ENCODE data around the gene GAMT. TPM values are rescaled to one million over a fixed set of nuclear protein-coding genes. Genes with fewer than 3 reads are reported as not detected.
A peak's percentile ranks its signal among the peaks of the same experiment; 100 is the strongest.

Gene GAMT
- total and polyA plus RNA-seq, 2 of the 13 experiments (the other 11 are each of a cell fraction or from before 2014, with no cell fraction given): 115 to 124 TPM

GRCh38 chr19:1424192-1424955 is 23.0 kb upstream of the GAMT start (continued):
- TF ChIP-seq MTA1 (CRISPR knock-in tag; IDR thresholded peaks at IDR 0.05; ENCODE audit: borderline replicate concordance): 0 out of 2 replicates have a peak, but pooled peaks have one; percentile 58
- TF ChIP-seq DMAP1 (CRISPR knock-in tag; IDR thresholded peaks at IDR 0.05): peak; percentile 59; the same call in 1 of the 2 replicates
- 0 out of 2 replicates have a peak, but pooled peaks have one; percentile 21 for TF ChIP-seq PPARG (CRISPR knock-in tag; conservative IDR thresholded peaks at IDR 0.05)
- TF ChIP-seq ZNF225 (CRISPR knock-in tag; IDR thresholded peaks at IDR 0.05): peak; percentile 48; the same call in 1 of the 2 replicates
- TF ChIP-seq ZBTB21 (CRISPR knock-in tag; IDR thresholded peaks at IDR 0.05): no peak
- TF ChIP-seq ZNF101 (CRISPR knock-in tag; IDR thresholded peaks at IDR 0.05; ENCODE audit: borderline replicate concordance, low read depth): no peak
- peak; percentile 62; the same call in 1 of the 2 replicates for TF ChIP-seq NR2C2 (CRISPR knock-in tag; IDR thresholded peaks at IDR 0.05; ENCODE audit: borderline replicate concordance)
- peak; percentile 63; the same call in 1 of the 2 replicates for TF ChIP-seq MXD4 (CRISPR knock-in tag; IDR thresholded peaks at IDR 0.05)
- no peak for TF ChIP-seq PAX8 (CRISPR knock-in tag; IDR thresholded peaks at IDR 0.05; ENCODE audit: borderline replicate concordance)
- 0 out of 2 replicates have a peak, but pooled peaks have one; percentile 20 for TF ChIP-seq NCOA1 (CRISPR knock-in tag; IDR thresholded peaks at IDR 0.05)
- TF ChIP-seq SMAD9 (CRISPR knock-in tag; IDR thresholded peaks at IDR 0.05): 0 out of 2 replicates have a peak, but pooled peaks have one; percentile 48
- no peak for TF ChIP-seq MED13 (CRISPR knock-in tag; IDR thresholded peaks at IDR 0.05)
- TF ChIP-seq MEIS2 (CRISPR knock-in tag; IDR thresholded peaks at IDR 0.05): no peak
- TF ChIP-seq ZBTB3 (CRISPR knock-in tag; IDR thresholded peaks at IDR 0.05; ENCODE audit: borderline replicate concordance, low read depth): 0 out of 2 replicates have a peak, but pooled peaks have one; percentile 61
- TF ChIP-seq DNMT1 (CRISPR knock-in tag; IDR thresholded peaks at IDR 0.05): 0 out of 2 replicates have a peak, but pooled peaks have one; percentile 23
- peak; percentile 92 for TF ChIP-seq ETV5 (CRISPR knock-in tag; IDR thresholded peaks at IDR 0.05; ENCODE audit: borderline replicate concordance)
- no peak for TF ChIP-seq LCORL (IDR thresholded peaks at IDR 0.05)
- TF ChIP-seq LCORL (CRISPR knock-in tag; IDR thresholded peaks at IDR 0.05): peak; percentile 82; the same call in 1 of the 2 replicates
- no peak for TF ChIP-seq HOXD1 (CRISPR knock-in tag; IDR thresholded peaks at IDR 0.05)
- peak; percentile 32; the same call in 1 of the 2 replicates for TF ChIP-seq ZNF609 (CRISPR knock-in tag; IDR thresholded peaks at IDR 0.05; ENCODE audit: borderline replicate concordance)
- TF ChIP-seq, protein P1, sequence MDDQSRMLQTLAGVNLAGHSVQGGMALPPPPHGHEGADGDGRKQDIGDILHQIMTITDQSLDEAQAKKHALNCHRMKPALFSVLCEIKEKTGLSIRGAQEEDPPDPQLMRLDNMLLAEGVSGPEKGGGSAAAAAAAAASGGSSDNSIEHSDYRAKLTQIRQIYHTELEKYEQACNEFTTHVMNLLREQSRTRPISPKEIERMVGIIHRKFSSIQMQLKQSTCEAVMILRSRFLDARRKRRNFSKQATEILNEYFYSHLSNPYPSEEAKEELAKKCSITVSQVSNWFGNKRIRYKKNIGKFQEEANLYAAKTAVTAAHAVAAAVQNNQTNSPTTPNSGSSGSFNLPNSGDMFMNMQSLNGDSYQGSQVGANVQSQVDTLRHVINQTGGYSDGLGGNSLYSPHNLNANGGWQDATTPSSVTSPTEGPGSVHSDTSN (CRISPR knock-in tag; IDR thresholded peaks at IDR 0.05; ENCODE audit: borderline replicate concordance): no peak

Data from HepG2 (cell line).